HEK293 (cell line): ENCODE results near the gene PIK3AP1.

Experiments used
- CTCF ChIP-seq: fragments of 450-650 bp; formaldehyde crosslinking; IDR thresholded peaks from 2 replicates; pipeline ENCODE4 v1.5.1; 2016; ENCODE audit warnings: missing biosample characterization, missing genetic modification characterization
- REST ChIP-seq: fragments of 450-650 bp; formaldehyde crosslinking; IDR thresholded peaks from 2 replicates; pipeline ENCODE4 v1.5.1; 2016; ENCODE audit warnings: missing biosample characterization, missing genetic modification characterization
- ZBTB21 ChIP-seq: fragments of 450-650 bp; formaldehyde crosslinking; IDR thresholded peaks from 2 replicates; pipeline ENCODE4 v1.5.1; 2017; ENCODE audit warnings: missing biosample characterization, missing genetic modification characterization
- ZNF335 ChIP-seq: fragments of 450-650 bp; formaldehyde crosslinking; conservative IDR thresholded peaks from 2 replicates; pipeline ENCODE4 v1.5.1; 2016; ENCODE audit warnings: missing biosample characterization, missing genetic modification characterization

GRCh38 chr10:96647466-96647865, 72.8 kb downstream of the PIK3AP1 start:
- TF ChIP-seq REST (no peak), ZBTB21 (tag by site-specific recombination) (no peak), CTCF (tag by site-specific recombination) (no peak), ZNF335 (tag by site-specific recombination) (no peak)
